ENCODE measurements around the gene MCEE. TPM values are rescaled to one million over a fixed set of nuclear protein-coding genes. Genes with fewer than 3 reads are reported as not detected.

The MCEE gene
- total and polyA plus RNA-seq, 8 donors = 15.6 to 33.2 (median 24.4) TPM

DNA sequence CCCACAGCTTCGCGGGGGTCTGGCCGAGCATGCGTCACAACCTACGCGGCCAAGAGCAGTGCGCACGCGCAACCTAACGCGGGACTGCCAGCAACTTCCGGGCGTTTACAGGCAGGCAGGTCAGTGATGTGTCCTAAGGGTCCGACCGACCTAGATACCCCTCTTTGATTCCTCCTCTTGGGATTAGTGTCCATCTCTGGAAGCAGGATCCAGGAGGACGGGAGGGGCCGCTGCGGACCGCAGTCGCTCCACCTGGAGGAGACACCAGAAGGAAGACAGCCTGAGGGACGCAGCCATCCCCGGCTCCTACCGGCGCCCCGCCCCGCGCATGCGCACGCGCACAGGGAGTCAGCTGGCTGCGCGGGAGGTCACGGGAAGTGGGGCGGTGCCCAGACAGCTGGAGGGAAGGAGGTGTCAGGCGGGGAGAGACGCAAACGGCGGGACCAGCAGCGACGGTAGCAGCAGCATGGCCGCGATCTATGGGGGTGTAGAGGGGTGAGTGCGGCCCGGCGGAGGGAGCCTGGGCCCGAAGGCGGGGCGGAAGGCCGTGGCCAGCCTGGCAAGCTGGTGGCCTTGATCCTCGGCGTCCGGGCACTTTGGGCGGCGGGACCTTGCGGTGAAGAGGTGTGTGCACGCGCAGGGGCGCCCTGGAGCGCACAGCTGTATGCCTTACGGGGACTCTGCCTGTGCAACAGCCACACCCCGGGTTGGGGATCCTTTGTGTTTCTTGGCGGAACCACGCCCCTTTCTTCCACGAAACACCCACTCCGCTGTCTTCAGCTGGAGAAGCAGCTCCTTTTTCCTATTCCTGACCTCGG is 61.6 kb downstream of the MCEE start, which contains the start of gene NAGK:
Gene NAGK, plus strand, starts transcription at position 431 of the 818 bp plus-strand sequence. Its CDS starts 36 bp downstream, at position 467.
- Histone ChIP-seq H3K36me3 (peaks cover 0 to 12% of the 10 kb centered on the region in 2 donors), H3K9me3 (no peaks in the 10 kb centered on the region), H3K27me3 (no peaks in the 10 kb centered on the region), H3K4me3 (peak within 1 kb of the TSS; percentile 78 to 100), H3K27ac (peak within 1 kb of the TSS; percentile 89 to 96), H3K4me1 (peaks cover 12 to 81% of the 10 kb centered on the region in 2 donors)
- TF ChIP-seq CTCF (IDR thresholded peaks at IDR 0.05) = no peak
- ATAC-seq (peak; percentile 91), DNase-seq (peak; percentile 97 to 100 (median 98))
- intact Hi-C loops (cut with DNase I) = no loop called here

GRCh38 chr2:71067567-71068217 is 62.3 kb downstream of the MCEE start:
- peaks cover 0 to 5% of the 10 kb centered on the region in 2 donors for H3K36me3 ChIP-seq
- H3K27me3 ChIP-seq = no peaks in the 10 kb centered on the region
- TF ChIP-seq CTCF (IDR thresholded peaks at IDR 0.05) = no peak
- peak overlapping the region; percentile 78 to 100 for H3K4me3 ChIP-seq
- DNase-seq = peak in 1 of 4 donors; percentile 29
- peak; percentile 18 for ATAC-seq
- H3K27ac ChIP-seq = peak overlapping the region; percentile 89 to 96
- no peaks in the 10 kb centered on the region for H3K9me3 ChIP-seq
- intact Hi-C loops (cut with DNase I) = no loop called here
- peaks cover 12 to 81% of the 10 kb centered on the region in 2 donors for H3K4me1 ChIP-seq

- H3K36me3 ChIP-seq = no peaks in the 10 kb centered on the region
- H3K4me3 ChIP-seq = no peak overlapping the region
- ATAC-seq (no peak), DNase-seq (no peak)
- intact Hi-C loops (cut with DNase I) = no loop called here
- H3K27me3 ChIP-seq = no peaks in the 10 kb centered on the region
- no peaks in the 10 kb centered on the region for H3K9me3 ChIP-seq
- H3K27ac ChIP-seq = no peak overlapping the region
- peaks cover 12 to 73% of the 10 kb centered on the region in 2 donors for H3K4me1 ChIP-seq
- no peak for TF ChIP-seq CTCF (IDR thresholded peaks at IDR 0.05)
These were observed 63.2 kb downstream of the MCEE start for GRCh38 chr2:71066856-71067255.

GRCh38 chr2:71064754-71065621 is 65.0 kb downstream of the MCEE start:
- Histone ChIP-seq H3K9me3 (no peaks in the 10 kb centered on the region), H3K27ac (peak overlapping the region; percentile 68 to 95), H3K27me3 (peaks cover 0 to 14% of the 10 kb centered on the region in 2 donors), H3K4me1 (peaks cover 9 to 54% of the 10 kb centered on the region in 2 donors), H3K36me3 (no peaks in the 10 kb centered on the region), H3K4me3 (no peak overlapping the region)
- TF ChIP-seq CTCF (IDR thresholded peaks at IDR 0.05) = no peak
- intact Hi-C loops (cut with DNase I) = no loop called here
- DNase-seq (no peak), ATAC-seq (no peak)

All from left lung (tissue), 10 donors.